ENCODE results near the gene GAS7. TPM values are rescaled to one million over a fixed set of nuclear protein-coding genes. Genes with fewer than 3 reads are reported as not detected.

Gene GAS7
- total and polyA plus RNA-seq, 10 of the 15 experiments (the other 5 are each of a cell fraction or from before 2014, with no cell fraction given) = 2.3 to 53.4 (median 24.0) TPM

GRCh38 chr17:10120749-10121148 is 77.7 kb downstream of the GAS7 start (continued):
- no peak for TF ChIP-seq REST (IDR thresholded peaks at IDR 0.05; ENCODE audit: low read depth, low read length)
- no peak for TF ChIP-seq SKIL (IDR thresholded peaks at IDR 0.05; ENCODE audit: low read depth, poor library complexity, severe bottlenecking)
- TF ChIP-seq EED (IDR thresholded peaks at IDR 0.05; ENCODE audit: low read depth) = no peak

- Histone ChIP-seq H2AFZ (ENCODE audit: control insufficient read depth, low read depth, low read length) (no peak overlapping the region), H3K9me3 (replicated peaks; ENCODE audit: control insufficient read depth, insufficient read depth, low read length) (no peaks in the 10 kb centered on the region; the same call in 2 of the 3 replicates), H3K36me3 (ENCODE audit: control insufficient read depth in 2 of 2, insufficient read depth in 2 of 2, low read length in 1 of 2) (no peaks in the 10 kb centered on the region), H3K79me2 (ENCODE audit: control insufficient read depth, insufficient read depth, low read length) (no peaks in the 10 kb centered on the region), H3K4me3 (no peak overlapping the region), H3K27ac (ENCODE audit: control insufficient read depth, insufficient read depth) (no peak overlapping the region), H3K4me1 (ENCODE audit: control insufficient read depth, insufficient read depth, low read length) (peaks cover 40% of the 10 kb centered on the region), H3K4me2 (ENCODE audit: control insufficient read depth, insufficient read depth) (no peak overlapping the region), H3K9ac (ENCODE audit: control insufficient read depth, insufficient read depth, low read length) (no peak overlapping the region), H4K20me1 (ENCODE audit: control insufficient read depth, insufficient read depth) (no peaks in the 10 kb centered on the region), H3K27me3 (replicated peaks in 1 of 2; ENCODE audit: control insufficient read depth in 2 of 2, insufficient read depth in 2 of 2, low read length in 1 of 2) (0 out of 4 replicates have a peak, but pooled peaks cover 0 to 1% of the 10 kb centered on the region in 2 experiments)
- in situ Hi-C loops (cut with MboI) (no loop called here), intact Hi-C loops (cut with micrococcal nuclease; ENCODE audit: unreplicated experiment) (no loop called here)
- BruUV-seq (replicated peaks) = no TSS peak
- RAD21 ChIA-PET (ENCODE audit: unreplicated experiment) = interaction anchor here (0.7 kb wide), 1 partner anchor 107 kb away, joined by 3 read pairs; no protein-coding TSS in a partner anchor
- WGBS (ENCODE audit: insufficient coverage, insufficient replicate concordance, low lambda C conversion rate, missing lambda C conversion rate) = 94% methylated on average over 7 of the region's 10 CpGs
- CTCF ChIA-PET = interaction anchor here (0.9 kb wide), 1 partner anchor 107 kb away, joined by 3 read pairs; no protein-coding TSS in a partner anchor
- FAIRE-seq = no peak
- no peak for ATAC-seq
- POLR2A ChIA-PET = no interaction called here
- DNase-seq (ENCODE audit: low read depth, low spot score) = no peak
- SMC1A ChIA-PET (ENCODE audit: uncharacterized antibody, unreplicated experiment) = interaction anchor here (1.1 kb wide), 1 partner anchor 40 kb away, joined by 3 read pairs; no protein-coding TSS in a partner anchor
- TF ChIP-seq CHD1 (IDR thresholded peaks at IDR 0.05; ENCODE audit: low read depth, low read length) = no peak
- TF ChIP-seq BCL3 (IDR thresholded peaks at IDR 0.05; ENCODE audit: borderline replicate concordance, insufficient read depth, low read depth, low read length, poor library complexity, severe bottlenecking) = no peak
- TF ChIP-seq TBL1XR1 (IDR thresholded peaks at IDR 0.05; ENCODE audit: low read depth, low read length) = no peak
- no peak for TF ChIP-seq CBFB (IDR thresholded peaks at IDR 0.05; ENCODE audit: low read depth)
- TF ChIP-seq KDM1A (IDR thresholded peaks at IDR 0.05; ENCODE audit: borderline replicate concordance) = no peak
- TF ChIP-seq GABPA (IDR thresholded peaks at IDR 0.05; ENCODE audit: low read depth) = no peak
- no peak for TF ChIP-seq TCF7 (IDR thresholded peaks at IDR 0.05; ENCODE audit: borderline replicate concordance)
- TF ChIP-seq RAD21 (IDR thresholded peaks at IDR 0.05; ENCODE audit: insufficient read depth, low read depth, low read length) = no peak
Measured at GRCh38 chr17:10120109-10120485, 78.3 kb downstream of the GAS7 start.
